Lower leg skin (tissue), 4 donors: ENCODE results near the gene NRM. TPM values are rescaled to one million over a fixed set of nuclear protein-coding genes. Genes with fewer than 3 reads are reported as not detected.

ENCODE experiments used
- DNase-seq, 2 donors: peaks; one replicate each; pipeline ENCODE4 v3.0.0-alpha.2; 2019; ENCODE audit warnings: low spot score in 2 of 2
- H3K4me3 ChIP-seq: fragments of 200-600 bp; sonication (generic); 2 replicates; pipeline ENCODE4 v1.5.1; 2017; ENCODE audit warnings: mild to moderate bottlenecking, low read depth; ENCODE audit not compliant: poor library complexity, severe bottlenecking
- POLR2A ChIP-seq, 2 donors: fragments of 450-650 bp; IDR thresholded peaks; one replicate each; pipeline ENCODE4 v1.6.1; 2016 to 2017; ENCODE audit warnings: antibody characterized with exemption in 2 of 2, mild to moderate bottlenecking in 1 of 2, moderate library complexity in 1 of 2
- WGBS, 2 donors: methylation state at CpG; one replicate each; pipeline ENCODE4 v1.1.5; 2018; 5-methylcytosine and 5-hydroxymethylcytosine counted together
- intact Hi-C: fragments of 100-400 bp; cut with DNase I; formaldehyde crosslinking; loops from one replicate; pipeline ENCODE4 v1.15.0; 2023; ENCODE audit warnings: low total_unique reads
- total RNA-seq, 4 donors: library from RNA; depleted of rRNA; stranded (reverse); fragments of >200 nt; gene quantifications; one replicate each; pipeline ENCODE4 v1.1.0, GENCODE V29; 2016
- TF ChIP-seq, protein P1 (sequence below), 3 donors: fragments of 450-650 bp; IDR thresholded peaks; one replicate each; pipeline ENCODE4 v1.5.1; 2016; ENCODE audit warnings: antibody characterized with exemption in 3 of 3, mild to moderate bottlenecking in 3 of 3, moderate library complexity in 2 of 3

Gene NRM
- total RNA-seq, 4 donors from 2014 or later: 4.3 to 6.9 (median 6.1) TPM

DNA sequence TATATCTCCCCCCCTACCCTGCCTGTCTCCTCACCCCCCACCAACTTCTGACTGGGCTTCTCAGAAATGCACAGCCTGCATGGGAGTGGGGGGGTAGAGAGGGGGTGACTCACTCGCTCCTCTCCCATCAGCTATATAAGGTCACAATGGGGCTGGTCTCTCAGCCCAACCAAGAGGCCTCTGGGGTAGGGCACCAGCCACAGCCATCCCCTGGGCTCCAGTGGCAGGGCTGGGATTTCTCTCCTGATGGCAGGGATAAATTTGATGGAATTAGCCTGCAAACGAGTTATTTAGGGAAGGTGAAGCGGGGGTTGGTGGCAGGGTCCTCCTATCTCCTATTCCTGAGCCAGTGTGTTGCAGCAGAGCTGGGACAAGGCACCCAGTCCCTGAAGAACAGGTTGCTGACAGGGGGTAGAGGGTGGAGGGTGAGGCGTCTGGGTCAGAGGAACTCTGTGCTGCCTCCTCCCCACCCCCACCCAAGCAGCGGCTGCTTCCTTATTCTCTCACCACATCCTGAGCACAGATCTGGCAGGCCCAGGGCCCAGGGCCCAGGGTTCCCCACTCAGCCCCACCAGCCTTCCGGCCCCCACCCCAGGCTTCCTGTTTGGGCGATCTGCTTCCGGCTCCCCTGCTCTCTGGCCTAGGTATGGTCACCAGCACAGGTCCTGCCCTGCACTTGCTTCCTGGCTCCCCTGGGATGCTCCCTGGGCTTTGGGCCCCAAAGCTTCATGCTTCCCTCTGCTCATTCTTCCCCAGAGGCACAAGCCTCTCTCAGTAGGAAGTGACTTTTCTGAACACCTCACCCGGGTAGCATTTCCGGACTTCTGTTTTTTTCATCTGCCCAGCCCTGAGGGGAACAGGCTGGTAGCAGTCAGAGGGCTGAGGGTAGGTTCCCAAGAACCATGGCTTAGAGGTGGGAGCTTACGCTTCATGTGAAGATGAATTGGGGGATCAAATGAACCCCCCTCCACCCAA lies 8.4 kb downstream of the NRM start:
- 7 to 12% methylated on average over 11 of the region's 11 CpGs for WGBS, 2 donors
- peak overlapping the region; percentile 44 for H3K4me3 ChIP-seq
- peak; percentile 82 to 97 for DNase-seq
- TF ChIP-seq, protein P1, sequence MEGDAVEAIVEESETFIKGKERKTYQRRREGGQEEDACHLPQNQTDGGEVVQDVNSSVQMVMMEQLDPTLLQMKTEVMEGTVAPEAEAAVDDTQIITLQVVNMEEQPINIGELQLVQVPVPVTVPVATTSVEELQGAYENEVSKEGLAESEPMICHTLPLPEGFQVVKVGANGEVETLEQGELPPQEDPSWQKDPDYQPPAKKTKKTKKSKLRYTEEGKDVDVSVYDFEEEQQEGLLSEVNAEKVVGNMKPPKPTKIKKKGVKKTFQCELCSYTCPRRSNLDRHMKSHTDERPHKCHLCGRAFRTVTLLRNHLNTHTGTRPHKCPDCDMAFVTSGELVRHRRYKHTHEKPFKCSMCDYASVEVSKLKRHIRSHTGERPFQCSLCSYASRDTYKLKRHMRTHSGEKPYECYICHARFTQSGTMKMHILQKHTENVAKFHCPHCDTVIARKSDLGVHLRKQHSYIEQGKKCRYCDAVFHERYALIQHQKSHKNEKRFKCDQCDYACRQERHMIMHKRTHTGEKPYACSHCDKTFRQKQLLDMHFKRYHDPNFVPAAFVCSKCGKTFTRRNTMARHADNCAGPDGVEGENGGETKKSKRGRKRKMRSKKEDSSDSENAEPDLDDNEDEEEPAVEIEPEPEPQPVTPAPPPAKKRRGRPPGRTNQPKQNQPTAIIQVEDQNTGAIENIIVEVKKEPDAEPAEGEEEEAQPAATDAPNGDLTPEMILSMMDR (IDR thresholded peaks at IDR 0.05): no peak
- no peak for TF ChIP-seq POLR2A (IDR thresholded peaks at IDR 0.05)
- intact Hi-C loops: no loop called here

DNA sequence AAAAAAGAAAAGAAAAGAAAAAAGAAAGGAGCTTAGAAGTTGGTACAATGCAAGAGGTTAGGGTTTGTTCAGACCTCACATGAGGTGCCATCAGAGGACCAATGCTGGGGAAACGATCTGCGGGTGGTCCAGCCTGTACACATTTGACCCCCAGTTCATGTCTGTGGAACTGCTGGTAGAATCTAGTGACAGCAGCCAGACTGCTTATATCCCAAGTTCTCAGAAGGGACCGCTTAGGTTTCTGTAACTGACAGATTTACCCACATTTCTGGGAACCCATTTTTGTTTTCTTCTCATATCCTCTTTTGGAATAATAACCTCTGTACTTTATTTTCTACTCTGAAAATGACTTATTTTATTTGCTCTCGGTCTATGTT lies 9.0 kb downstream of the NRM start:
- intact Hi-C loops: no loop called here
- H3K4me3 ChIP-seq: no peak overlapping the region
- no peak for DNase-seq
- WGBS, 2 donors: 27 to 29% methylated on average over 4 of the region's 4 CpGs
- TF ChIP-seq, protein P1 (IDR thresholded peaks at IDR 0.05): no peak
- TF ChIP-seq POLR2A (IDR thresholded peaks at IDR 0.05): no peak

DNA sequence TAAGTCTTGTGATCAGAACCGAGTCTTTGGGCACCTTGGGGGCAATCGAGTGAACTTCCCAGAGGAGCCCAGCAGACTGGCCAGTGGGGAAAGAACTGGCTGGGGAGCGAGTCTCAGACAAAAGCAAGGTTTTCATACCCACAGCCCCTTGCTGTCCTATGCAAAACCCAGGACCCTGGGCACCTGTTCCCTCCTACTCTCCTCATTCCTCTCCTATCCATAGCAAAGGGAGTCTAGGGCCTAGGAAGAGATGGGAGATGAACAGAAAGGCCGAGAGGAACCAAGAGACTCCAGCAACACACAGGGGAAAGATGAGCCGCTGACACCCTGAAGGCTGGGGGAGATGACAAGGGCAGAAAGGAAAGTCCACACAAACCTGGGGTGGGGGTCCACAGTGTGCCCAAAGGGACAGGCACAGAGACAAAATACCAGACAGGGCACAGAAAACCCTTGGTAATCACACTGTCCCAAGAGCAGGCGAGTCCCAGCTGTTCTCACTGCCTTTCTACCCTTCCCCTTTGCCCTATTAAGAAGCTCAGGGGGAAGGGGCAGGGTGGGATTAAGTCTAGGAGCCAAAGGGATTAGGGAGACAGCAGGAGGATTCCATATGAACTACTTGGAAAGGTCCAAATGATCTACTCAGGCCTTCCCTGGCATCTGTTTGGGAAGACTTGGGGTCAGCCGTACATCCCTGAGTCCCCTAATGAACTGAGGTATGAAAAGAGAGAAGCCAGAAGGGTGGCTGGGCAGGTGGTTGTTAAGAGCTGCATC lies 10.8 kb downstream of the NRM start:
- intact Hi-C loops: no loop called here
- WGBS, 2 donors: 47 to 66% methylated on average over 7 of the region's 7 CpGs

DNA sequence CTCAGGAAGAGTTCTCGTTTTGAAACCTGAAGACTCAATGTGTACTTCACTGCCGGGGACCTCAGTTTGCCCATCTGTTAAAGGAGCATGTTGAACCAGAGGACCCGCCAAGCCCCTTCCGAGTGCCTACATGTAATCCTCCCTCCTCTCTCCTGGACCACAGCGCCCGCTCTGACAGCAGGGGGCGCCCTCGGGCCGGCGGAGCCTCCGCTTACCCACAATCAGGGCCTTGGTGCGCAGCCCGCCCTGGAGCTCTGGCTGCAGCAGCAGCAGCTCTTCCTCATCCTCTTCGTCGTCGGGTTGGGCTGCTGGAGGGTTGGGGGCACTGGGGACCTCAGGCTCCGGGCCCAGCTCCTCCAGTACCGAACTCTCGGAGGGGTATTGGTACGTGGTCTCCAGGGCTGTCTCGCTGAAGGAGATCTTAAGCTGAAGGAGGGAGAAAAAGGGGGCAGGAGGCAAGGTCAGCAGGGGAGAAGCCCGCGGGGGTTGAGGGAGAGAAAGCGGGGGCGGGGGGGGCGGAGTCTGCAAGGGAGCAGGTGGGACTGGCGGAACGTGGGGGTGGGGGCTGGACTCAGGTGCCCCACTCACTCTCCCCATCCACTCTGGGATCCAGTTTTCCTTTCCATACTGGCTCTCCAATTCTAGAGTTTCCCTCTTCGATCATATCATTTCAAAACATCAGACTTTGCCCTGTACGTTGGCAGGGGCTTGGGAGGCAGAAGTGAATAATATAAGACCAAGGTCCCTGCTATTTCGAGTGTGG lies 11.6 kb downstream of the NRM start:
- 10 to 11% methylated on average over 30 to 31 of the region's 31 CpGs for WGBS, 2 donors
- intact Hi-C loops: loop anchor here (1.0 kb wide), 1 partner anchor 44 kb away; no protein-coding TSS in a partner anchor
- peak; percentile 73 to 97 for DNase-seq
- H3K4me3 ChIP-seq: no peak overlapping the region
- TF ChIP-seq, protein P1 (IDR thresholded peaks at IDR 0.05): peak in 2 of 3 donors; percentile 7 to 97
- no peak for TF ChIP-seq POLR2A (IDR thresholded peaks at IDR 0.05)

More for the DNA sequence above, 10.8 kb downstream of the NRM start:
- no peak for DNase-seq
- no peak overlapping the region for H3K4me3 ChIP-seq
- TF ChIP-seq, protein P1 (IDR thresholded peaks at IDR 0.05): no peak
- no peak for TF ChIP-seq POLR2A (IDR thresholded peaks at IDR 0.05)

GRCh38 chr6:30676660-30677285 lies 14.0 kb downstream of the NRM start:
- intact Hi-C loops: no loop called here
- no peak overlapping the region for H3K4me3 ChIP-seq
- no peak for TF ChIP-seq POLR2A (IDR thresholded peaks at IDR 0.05)
- TF ChIP-seq, protein P1 (IDR thresholded peaks at IDR 0.05): no peak
- 70 to 73% methylated on average over 10 of the region's 10 CpGs for WGBS, 2 donors
- no peak for DNase-seq
